HUDEP-2 (cell line): ENCODE results near the gene HMGB4.

ENCODE experiments used
- DNase-seq, 76 experiments: peaks; one replicate each; lab custom pipeline; 2025; ENCODE audit not compliant: unreplicated experiment in 76 of 76; lab: John Stamatoyannopoulos, UW

The HMGB4 gene

GRCh38 chr1:33863779-33864178 lies at the start of gene HMGB4:
HMGB4 (plus strand) TSS chr1:33864079; CDS start chr1:33864192, 113 bp downstream.
- no peak for DNase-seq

- DNase-seq, result no peak
Observed at GRCh38 chr1:33814166-33814565, 49.7 kb upstream of the HMGB4 start.

- DNase-seq, result no peak
Observed at GRCh38 chr1:33815061-33815460, 48.8 kb upstream of the HMGB4 start.

GRCh38 chr1:33818071-33818470 lies 45.8 kb upstream of the HMGB4 start:
- DNase-seq, result no peak

- DNase-seq, result no peak
Observed at GRCh38 chr1:33819290-33819912, 44.5 kb upstream of the HMGB4 start.

GRCh38 chr1:33819913-33820311 lies 44.0 kb upstream of the HMGB4 start:
- DNase-seq, result no peak

GRCh38 chr1:33820804-33821203 lies 43.1 kb upstream of the HMGB4 start:
- no peak for DNase-seq

GRCh38 chr1:33821291-33821690 lies 42.6 kb upstream of the HMGB4 start:
- DNase-seq, result no peak

- no peak for DNase-seq
Observed at GRCh38 chr1:33822396-33822795, 41.5 kb upstream of the HMGB4 start.

GRCh38 chr1:33823401-33823800 lies 40.5 kb upstream of the HMGB4 start:
- DNase-seq, result no peak

- DNase-seq, result no peak
Observed at GRCh38 chr1:33823830-33824229, 40.0 kb upstream of the HMGB4 start.

- no peak for DNase-seq
Observed at GRCh38 chr1:33824321-33824720, 39.6 kb upstream of the HMGB4 start.

GRCh38 chr1:33824971-33825370 lies 38.9 kb upstream of the HMGB4 start:
- DNase-seq, result no peak

- DNase-seq, result no peak
Observed at GRCh38 chr1:33825506-33825905, 38.4 kb upstream of the HMGB4 start.

- DNase-seq, result no peak
Observed at GRCh38 chr1:33826311-33826710, 37.6 kb upstream of the HMGB4 start.

GRCh38 chr1:33826711-33827110 lies 37.2 kb upstream of the HMGB4 start:
- no peak for DNase-seq

- no peak for DNase-seq
Observed at GRCh38 chr1:33828059-33828458, 35.8 kb upstream of the HMGB4 start.

- DNase-seq, result no peak
Observed at GRCh38 chr1:33828654-33829053, 35.2 kb upstream of the HMGB4 start.

GRCh38 chr1:33836911-33837310 lies 27.0 kb upstream of the HMGB4 start:
- no peak for DNase-seq

- DNase-seq, result no peak
Observed at GRCh38 chr1:33837635-33838034, 26.2 kb upstream of the HMGB4 start.

- DNase-seq, result no peak
Observed at GRCh38 chr1:33841494-33841893, 22.4 kb upstream of the HMGB4 start.

GRCh38 chr1:33842348-33842747 lies 21.5 kb upstream of the HMGB4 start:
- DNase-seq, result no peak

- DNase-seq, result no peak
Observed at GRCh38 chr1:33844166-33844565, 19.7 kb upstream of the HMGB4 start.
